NCI-H2227 treated with DMSO at 0.1 percent for 48 hours (cell line): Measurements from ENCODE around the gene NKX3-2.

Experiments
- DNase-seq: peaks from one replicate; lab custom pipeline; 2025; lab: John Stamatoyannopoulos, UW

The NKX3-2 gene

DNA sequence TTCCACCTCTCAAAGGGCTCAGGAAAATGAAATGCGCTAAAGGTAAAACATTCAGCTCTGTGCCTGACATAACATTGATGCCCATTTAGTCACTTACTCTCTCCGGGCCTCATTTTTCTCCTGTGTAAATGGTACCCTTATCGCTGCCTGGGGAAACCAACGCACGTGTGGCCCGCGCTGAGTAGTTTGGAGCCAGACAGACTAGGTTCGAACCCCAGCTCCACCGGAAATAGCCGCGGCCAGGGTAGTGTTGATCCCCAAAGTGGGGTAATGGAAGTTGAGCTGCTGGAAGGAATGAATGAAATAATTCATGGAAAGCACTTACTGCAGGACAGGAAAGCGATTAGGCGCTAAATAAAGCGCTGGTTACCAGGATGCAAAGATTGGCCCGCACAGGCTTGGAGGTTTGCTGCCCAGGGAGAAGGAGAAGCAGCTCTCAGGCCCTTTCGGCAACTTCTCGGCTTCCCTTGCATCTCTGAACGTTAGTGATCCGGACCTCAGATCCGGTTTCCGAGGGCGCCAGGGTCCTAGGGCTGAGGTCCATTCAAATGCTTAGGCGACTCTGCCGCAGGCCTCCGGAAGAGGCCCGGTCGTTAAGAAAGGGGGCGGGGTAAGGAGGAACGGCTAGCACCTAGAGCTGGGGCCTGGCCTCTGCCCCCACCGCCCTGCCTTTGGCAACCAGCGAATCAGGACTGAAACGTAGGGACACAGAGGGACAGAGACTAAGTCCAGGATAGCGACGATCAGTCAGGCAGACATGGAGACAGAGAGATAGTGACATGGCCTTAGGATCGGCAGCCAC, 13.3 kb downstream of the NKX3-2 start:
- no peak for DNase-seq

DNA sequence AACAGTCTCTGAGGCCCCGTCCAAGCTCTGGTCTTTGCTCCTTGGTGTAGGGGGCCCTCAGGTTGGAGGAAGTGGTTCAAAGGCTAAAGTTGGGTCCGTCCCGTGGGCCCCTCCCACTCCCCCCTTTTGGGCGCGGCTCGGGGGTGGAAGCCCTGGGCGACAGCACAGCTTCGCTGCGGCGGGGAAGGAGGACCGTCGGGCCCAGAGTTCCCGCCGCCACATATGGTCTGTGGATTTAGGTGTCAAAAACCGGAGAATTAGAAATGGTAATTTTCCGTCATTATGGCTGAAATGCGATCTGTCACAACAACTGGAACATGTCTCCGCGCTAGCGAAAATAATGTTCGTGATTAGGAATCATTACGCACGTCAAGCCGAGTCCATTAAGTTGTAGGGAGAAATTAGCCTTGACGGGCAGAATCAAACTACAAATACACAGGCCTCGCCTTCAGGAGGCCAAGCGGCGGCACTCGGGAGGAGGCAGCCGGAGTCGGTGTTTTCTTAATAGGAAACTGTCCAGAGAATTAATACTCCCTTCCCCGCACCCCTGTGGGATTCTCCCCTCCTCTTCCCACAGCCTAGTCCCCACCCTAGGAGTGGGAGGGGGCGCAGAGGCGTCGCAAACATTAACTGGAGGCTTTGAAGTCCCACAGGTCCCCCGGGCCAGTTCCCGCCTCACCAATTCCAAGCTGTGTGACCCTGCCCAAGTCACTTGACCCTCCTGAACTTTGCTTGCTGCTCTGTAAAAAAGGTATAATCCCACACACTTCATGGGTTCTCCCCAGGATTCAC, 15.0 kb downstream of the NKX3-2 start:
- no peak for DNase-seq

DNA sequence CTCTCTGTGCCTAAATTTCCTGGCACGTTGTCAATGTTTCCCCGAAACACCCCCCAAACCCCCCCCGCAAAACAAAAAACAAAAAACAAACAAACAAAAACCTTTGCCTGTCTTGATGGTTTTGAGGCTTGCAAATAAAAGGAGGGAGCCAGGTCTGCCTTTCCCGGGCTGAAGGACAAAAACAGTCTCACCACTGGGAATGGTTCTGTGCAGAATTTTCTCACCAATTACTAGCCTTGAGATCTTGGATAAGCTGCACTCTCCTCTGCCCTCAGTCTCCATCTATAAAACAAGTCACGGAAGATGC, 15.5 kb downstream of the NKX3-2 start:
- no peak for DNase-seq

DNA sequence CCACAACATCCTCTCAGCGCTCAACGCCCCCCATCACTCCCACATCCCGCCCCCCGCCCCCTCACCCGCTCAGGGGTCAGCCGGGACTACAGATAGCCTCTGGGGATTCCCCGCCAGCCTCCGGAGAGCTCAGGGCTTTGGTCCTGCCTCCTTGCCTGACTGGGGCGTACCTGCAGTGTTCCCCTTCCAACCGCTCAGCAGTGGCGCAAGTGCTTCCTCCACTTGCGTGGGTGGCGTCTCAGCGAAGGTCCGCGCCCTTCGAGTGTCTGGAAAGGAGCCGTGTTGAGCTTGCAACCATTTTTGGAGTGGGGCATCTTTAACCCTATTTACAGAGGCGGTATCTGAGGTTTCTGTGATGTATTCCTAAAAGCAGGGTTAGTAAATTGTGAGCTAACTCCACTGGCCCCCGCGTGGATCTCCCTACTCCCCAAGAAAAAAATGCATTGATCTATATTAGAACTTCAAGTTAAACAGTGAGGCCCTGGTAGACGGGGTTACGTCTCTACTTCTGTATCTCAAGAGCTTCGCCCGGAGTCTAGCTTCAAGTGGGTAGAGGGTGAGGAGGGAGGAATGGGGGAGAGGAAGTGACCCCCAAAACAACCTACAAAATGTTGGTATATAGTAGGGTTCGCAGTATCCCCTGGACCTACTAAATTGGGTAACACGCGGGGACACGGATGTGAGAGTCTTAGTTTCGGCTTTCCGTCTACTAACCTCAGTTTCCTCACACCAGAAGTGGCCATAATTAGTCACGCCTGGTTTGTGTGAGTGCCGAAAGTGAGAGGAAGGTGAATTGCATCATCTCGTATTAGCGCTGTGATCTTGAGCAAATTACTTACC, 16.1 kb downstream of the NKX3-2 start:
- no peak for DNase-seq

DNA sequence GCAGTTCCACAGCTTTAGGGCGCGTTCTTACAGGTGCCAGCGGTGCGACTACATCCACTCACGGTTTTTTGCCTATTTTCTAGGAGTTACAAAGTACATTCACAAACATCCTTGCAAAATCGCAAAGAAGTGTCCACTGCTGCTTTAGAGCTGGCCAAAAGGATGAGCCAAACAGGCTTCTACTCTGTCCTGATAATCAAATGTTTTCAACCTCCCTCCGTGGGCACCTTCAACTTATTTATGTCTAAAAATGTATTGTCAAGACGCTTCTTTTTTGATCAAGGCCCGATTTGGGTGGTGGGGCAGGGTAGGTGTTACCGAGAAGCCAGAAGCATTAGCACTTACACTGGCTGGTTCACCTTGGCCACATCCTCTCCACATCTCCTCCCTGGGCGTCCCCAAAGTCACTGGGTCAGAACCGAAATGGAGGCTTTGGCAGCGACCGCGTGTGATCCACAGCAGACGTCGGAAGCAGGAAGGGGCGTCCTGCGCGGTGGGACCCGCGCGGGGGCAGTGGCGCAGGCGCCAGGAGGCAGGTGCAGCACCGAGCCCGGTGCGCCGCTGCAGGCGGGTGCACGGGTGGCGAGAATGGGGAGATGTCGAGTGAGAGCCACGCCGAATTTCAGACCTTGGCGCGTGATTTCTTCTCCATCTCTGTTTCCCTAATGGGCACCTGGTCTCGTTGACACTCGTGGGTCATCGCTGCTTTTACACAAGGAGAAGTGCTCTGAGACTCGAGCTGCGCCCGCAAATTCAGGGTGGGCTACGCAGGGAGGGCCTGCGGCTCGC, 16.9 kb downstream of the NKX3-2 start:
- DNase-seq: no peak

DNA sequence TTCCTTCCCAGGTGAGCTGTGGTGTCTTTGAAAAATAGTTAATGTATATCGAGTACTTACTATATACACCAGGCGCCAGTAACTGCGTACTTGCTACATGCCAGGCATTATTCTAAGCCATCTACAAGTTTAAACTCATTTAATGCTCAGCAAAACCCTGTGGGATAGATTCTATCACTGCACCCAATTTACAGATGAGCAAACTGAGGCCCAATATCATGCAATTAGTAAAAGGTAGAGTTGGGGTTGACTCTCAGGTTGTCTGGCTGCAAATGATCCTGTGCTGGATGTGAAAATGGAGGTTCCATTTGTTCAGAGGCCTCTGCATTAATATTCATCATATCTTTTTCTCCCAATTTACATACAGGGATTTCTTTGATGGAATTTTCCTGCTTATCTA, 17.6 kb downstream of the NKX3-2 start:
- DNase-seq: no peak

DNA sequence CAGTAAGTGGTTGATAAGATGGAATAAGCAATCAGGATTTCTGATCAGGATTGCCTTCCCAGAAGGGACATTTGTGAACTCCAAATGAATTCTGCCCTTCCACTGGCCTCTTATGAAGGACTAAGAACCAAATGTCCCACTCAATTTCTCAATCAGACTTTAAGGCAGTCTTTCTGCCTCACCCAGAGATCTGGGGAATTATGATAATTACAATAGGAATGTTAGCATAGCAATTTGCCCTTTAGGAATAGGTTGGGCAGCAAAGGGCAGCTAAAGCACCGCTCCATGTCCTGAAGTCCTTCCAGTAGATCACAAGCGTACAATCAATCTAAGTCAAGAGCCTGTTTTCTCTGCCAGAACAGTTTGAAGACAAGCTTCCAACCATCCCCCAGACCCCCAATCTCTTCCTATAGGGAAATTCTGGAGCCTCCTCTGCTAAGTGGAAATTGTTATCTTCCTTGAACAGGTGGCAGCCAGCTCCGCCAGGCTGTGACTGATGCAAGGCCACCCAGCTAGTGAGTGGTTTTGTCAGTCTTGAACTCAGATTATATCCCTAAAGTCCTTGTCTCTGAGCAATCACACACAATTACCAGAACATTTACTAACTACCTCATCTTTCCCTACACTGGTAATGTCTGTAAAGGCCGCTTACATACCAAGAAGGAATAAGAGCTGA, 18.6 kb downstream of the NKX3-2 start:
- no peak for DNase-seq

DNA sequence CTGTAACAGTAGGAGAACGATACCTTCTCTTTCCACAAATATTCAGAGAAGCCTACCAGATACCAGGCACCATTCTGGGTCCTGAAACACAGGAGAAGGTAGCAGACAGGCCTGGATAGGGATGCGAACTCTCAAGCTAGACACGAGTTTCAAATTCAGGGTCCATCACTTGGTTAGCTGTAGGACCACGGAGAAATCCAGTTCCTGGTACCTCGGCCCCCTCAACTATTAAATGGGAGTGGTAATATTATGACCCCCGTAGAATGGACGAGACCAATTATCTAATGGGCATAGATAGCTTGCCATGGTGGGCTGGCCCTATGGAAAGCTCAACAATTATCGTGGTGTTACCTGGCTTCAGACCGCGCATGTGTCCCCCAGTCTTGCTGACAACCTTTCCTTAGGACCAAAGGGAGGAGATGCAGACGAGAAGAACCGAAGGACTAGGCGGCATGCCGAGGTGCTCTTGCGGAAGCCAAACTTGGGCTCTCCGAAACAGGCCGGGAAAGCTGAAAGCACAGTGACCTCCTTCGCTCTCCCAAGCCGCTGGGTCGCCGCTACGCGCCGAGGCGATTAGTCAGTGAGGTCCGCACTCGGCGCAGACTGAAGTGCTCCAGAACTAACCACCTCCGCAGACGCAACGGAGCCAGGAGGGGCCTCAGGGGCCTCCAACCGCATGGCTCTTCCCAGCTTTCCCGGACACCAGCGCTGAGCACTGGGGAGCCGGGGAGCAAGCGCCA, 19.6 kb downstream of the NKX3-2 start:
- DNase-seq: no peak

DNA sequence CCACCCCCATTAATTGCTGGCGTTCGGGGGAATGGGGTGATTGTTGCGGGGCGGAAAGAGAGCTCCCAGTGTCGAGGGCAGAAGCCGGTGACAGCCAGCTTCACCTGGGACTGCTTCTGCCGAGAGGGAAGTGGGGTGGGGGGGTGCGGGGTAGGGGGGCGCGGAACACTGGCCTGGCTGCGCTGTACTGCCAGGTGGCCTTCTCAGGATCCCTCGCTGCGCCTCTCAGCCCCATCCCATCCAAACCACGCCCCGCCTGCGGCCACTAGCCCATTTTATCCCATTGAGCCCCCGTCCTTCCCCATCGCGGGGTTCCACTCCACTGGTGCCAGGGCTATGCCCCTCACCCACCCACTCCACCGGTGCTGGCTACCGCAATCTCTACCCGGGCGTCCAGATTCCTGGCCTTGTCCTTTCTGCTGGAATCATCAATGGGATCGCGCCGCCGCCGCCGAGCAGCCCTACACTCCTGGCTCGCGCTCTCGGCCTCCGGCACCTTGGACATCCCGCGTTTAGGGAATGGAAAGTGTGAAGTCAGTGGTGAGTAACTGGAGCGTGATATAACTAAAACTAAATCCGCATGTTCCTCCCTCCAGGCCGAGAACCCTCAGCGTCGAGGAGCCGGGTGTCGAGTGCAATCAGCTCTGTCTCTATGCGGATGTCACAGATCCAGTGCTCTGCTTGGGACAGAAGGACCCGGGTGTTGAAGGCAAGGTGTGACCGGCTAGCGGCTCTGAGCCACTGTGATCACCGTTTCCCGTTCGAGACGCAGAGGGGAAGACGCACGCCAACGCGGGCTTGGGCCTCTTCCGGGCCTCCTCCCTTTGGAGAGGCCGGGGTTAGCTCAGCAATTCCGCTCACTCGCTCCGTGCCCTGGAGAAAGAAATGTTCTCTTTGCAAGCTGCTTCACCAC, 20.5 kb downstream of the NKX3-2 start:
- no peak for DNase-seq

DNA sequence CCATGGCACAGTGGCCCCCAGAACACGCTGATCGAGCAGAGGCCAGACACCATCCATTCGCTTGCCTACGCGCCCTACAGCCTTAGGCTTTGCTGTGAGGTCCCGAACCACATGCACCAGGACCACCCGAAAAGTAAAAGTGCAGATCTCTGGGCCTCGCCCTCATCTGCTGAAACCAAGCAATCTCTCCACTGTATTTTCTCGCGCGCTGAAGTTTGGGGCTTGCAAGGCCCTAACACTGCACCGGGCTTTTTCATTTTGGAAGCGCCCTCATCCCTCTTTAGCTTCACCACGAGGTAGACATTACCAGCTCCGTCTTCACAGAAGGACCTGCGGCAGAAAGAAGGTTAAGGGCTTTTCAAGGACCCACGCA, 21.2 kb downstream of the NKX3-2 start:
- DNase-seq: no peak

DNA sequence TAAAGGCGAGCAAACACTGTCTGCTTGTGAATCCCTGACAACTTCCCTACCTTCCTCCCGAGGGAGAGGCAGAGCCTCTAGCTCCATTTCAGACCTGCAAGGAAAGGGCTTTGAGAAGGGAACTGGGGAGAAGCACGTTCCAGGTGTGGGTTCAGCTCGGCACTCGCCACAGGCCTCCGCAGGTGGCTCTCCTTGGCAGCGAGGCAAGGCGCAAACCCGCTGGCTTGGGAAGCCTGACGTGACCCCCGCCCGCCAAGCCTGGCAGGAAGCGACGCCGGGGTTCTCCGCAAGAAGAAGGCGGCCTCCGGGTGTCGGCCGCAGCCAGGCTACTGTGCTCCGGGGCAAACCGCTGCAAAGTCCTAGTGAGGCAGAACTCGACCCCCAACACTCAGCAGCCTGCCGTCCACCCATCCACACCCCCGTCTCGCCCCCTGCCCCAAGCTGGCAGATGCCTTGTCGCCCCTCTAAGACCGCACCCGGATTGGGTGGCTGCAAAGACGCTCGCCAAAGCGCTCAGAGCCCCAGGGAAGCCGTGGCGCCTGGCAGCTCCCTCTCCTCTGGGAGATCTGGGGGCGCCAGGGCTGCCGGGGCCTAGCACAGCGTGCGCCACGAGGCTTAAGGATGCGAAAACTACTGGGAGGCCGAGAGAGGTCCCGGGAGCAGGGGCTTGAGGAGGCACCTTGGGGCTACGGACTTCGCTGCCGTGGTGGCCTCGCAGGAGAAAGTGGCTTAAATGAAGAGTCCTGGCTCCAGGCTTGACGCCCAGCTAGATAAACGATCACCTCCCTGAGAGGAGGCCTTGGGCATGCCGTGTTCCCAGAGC, 21.8 kb downstream of the NKX3-2 start:
- no peak for DNase-seq

DNA sequence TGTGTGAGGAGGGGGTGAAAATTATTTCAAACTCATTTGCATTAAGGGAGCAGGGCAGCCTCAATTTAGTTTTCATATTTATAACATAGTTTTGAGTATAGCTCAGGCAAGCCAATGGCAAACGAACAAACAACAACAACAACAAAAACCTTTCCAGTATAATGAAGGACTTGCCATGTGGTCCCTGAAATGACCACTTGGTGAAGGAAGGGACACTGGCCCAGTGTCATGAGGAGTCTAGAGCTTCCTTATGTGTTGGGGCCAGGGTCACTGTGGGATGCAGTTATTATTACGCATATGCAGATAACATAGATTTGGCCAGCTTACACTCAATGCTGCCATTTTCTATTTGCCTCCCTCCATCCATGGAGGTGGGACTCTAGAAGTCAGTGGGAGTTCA, 23.3 kb downstream of the NKX3-2 start:
- no peak for DNase-seq

DNA sequence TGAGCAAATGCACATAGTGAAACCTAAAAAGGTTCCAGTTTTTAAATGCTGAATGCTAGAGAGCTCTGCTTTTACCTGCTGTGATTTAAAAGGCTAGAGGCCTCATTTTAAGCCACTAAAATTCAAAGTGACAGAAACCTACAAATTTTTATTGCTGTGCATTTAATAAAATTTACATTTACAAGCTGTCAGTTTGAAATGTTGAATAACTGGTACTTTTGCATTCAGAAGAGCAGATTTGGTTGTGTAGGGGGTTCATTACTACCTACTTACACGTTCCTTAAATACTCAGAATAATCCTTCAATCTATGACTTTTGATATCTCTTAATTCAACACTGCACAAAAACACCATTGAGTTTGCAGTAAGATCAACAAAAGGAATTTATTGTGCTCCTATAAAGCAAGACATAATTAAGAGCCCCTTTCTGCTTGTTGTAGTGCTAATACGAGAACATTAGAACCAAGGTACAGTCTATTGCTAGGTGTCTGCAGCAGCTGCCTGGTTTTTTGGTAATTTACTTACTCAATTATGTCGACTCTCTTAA, 27.9 kb downstream of the NKX3-2 start:
- no peak for DNase-seq

DNA sequence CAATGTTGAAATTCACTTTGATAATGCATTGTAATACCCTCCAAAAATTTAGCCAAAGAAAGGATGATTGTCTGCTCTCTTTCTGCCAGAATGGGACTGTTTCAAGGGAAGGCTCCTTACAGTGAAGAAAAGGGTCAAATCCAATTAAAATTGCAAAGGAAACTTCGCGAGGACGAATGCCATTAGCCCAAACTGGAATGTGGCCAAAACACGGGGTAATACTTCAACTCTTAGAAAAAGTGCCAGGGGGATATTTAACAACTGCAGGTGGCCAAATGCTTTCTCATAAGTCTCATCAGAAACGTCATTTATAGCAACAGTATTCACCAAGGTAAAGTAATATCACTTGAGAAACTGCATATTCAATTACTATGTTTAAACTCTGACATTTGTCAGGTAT, 29.0 kb downstream of the NKX3-2 start:
- no peak for DNase-seq

DNA sequence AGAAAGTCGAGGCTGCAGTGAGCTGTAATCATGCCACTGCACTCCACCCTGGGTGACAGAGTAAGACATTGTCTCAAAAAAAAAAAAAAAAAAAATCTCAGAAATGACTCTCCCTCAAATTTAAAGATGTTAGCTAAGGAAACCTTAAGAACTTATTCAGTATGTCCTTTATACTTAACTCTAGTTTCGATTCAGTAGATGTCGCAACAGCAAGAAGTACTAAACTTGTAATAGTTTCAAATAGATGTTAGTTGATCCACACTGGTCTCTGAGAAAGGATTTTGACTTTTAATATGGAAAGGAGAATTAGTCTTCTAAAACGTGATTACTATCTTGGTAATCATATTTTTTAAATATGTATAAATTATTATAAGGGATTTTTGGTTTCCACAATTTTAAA, 29.6 kb downstream of the NKX3-2 start:
- DNase-seq: no peak

DNA sequence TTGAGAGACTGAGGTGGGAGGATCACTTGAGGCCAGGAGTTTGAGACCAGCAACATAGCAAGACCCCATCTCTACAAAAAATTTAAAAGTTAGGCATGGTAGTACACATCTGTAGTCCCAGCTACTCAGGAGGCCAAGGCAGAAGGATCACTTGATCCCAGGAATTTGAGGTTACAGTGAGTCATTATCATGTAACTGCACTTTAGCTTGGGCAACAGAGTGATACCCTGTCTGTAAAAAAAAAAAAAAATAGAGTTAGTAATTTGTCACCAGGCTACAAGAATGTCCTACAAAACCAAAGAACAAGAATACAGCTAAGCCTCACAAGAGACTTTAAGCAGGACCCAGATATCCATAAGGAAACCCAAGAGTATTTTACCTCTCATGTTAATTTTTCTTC, 33.2 kb downstream of the NKX3-2 start:
- DNase-seq: no peak

DNA sequence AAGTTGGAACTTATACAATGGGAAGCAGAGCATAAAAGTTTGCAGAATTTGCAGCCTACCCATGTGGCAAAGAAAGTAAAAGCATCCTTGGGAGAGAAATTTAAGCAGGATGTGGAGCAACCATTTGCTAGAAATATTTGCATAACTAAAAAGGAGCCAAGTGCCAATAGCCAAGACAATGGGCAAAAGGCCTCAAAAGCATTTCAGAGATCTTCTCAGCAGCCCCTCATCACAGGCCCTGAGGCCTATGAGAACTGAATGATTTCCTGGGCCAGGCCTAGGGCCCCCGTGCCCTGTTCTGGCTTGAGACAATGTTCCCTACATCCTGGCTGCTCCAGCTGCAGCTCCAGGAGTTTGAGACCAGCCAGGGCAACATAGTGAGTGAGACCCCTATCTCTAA, 34.9 kb downstream of the NKX3-2 start:
- no peak for DNase-seq

DNA sequence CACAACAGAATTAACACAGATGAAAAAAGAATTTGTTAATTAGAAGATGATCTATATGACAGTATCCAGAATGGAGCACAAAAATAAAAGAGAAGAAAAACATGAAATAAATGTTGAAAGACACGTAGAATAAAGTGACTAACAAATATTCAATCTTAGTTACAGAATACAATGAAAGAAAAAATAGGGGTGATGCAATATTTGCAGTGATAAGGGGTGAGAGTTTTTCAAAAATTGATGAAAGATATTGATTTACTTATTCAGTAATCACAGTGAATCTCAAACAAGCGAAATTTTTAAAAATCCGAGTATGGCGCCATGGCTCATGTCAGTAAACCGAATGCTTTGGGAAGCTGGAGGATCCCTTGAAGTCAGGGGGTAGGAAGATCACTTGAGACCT, 39.9 kb downstream of the NKX3-2 start:
- DNase-seq: no peak

DNA sequence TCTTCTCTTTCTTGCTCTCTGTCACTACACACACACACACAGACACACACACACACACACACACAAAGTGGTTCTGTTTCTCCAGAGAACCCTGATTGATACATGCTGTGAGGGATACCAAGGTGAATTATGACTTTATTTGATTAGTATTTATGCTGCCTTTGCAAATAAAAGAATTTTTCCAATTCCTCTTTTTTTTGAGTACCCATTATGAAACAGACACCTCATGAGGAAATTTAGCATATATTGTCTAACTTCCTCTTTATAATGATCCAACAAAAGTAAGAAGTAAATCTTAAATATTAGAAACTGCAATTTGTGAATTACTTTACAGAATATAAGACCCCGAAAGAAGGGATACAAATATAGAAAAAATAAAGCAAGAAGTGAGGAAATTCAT, 45.8 kb downstream of the NKX3-2 start:
- no peak for DNase-seq
